K562 (cell line): ENCODE results near the gene TBX6. TPM values are rescaled to one million over a fixed set of nuclear protein-coding genes. Genes with fewer than 3 reads are reported as not detected.
"Not testable (repeated sequence)": the region's sequence is repeated elsewhere in the genome, so short reads cannot be mapped to it uniquely, and the experiment has no call there.

Source experiments
- ATAC-seq: fragments of 200-7000 bp; cut with Tn5 transposase; 3 replicates; pipeline ENCODE4 v1.9.1; 2020; ENCODE audit warnings: moderate library complexity
- BruUV-seq: library from RNA; stranded (reverse); fragments of 400-500 nt; replicated peaks from 2 replicates; lab custom pipeline; 2021; lab: Mats Ljungman, UMichigan
- CTCF ChIA-PET: fragments of 300-600 bp; formaldehyde crosslinking; extraction: SDS; loops from one replicate; lab custom pipeline; 2021; ENCODE audit warnings: low intra/inter-chr PET ratio; lab: Yijun Ruan, JAX
- POLR2A ChIA-PET: fragments of 300-600, 350-650 bp; sonication (Branson Sonifier 250); formaldehyde crosslinking; extraction: SDS; loops from one replicate; lab custom pipeline; 2021; ENCODE audit warnings: antibody characterized with exemption, inconsistent platforms; lab: Yijun Ruan, JAX
- DNase-seq, 4 experiments: peaks; one replicate each; pipeline versions ENCODE4 v3.0.0 to v3.0.0-alpha.2; 2011 to 2018; ENCODE audit warnings: low spot score in 3 of 4, mixed read lengths in 3 of 4; ENCODE audit errors: extremely low read depth in 1 of 4
- FAIRE-seq: peaks from 2 replicates; lab custom pipeline; 2011; peaks lifted over from hg19 to GRCh38; lab: Jason Lieb, UNC
- H2AFZ ChIP-seq: 2 replicates; pipeline ENCODE4 v1.6.0; 2011; ENCODE audit warnings: low read depth, low read length, control low read depth, inconsistent platforms
- H3K27ac ChIP-seq: fragments of 200-600 bp; 3 replicates; pipeline ENCODE4 v1.8.0; 2011; ENCODE audit warnings: low read depth, mild to moderate bottlenecking, control low read depth, inconsistent platforms, low read length, moderate library complexity, mixed read lengths; ENCODE audit errors: extremely low read depth
- H3K27me3 ChIP-seq, 2 experiments: fragments of 300-600 bp in 1 of 2; 2 replicates in 1 of 2; 3 replicates in 1 of 2; pipeline versions ENCODE4 v1.6.0 to v1.8.0; 2011; ENCODE audit warnings: inconsistent platforms in 2 of 2, low read length in 2 of 2, mild to moderate bottlenecking in 1 of 2, mixed read lengths in 1 of 2, moderate library complexity in 1 of 2; ENCODE audit not compliant: control insufficient read depth in 2 of 2, insufficient read depth in 2 of 2
- H3K36me3 ChIP-seq: fragments of 300-600 bp; 3 replicates; pipeline ENCODE4 v1.8.0; 2011; ENCODE audit warnings: mild to moderate bottlenecking, low read length, inconsistent platforms; ENCODE audit not compliant: control insufficient read depth, insufficient read depth
- H3K4me1 ChIP-seq, 2 experiments: fragments of 200-600 bp in 1 of 2; replicated peaks in 1 of 2; 2 replicates in 1 of 2; 3 replicates in 1 of 2; pipeline versions ENCODE4 v1.5.1 to v1.8.0; 2011; ENCODE audit warnings: inconsistent platforms in 2 of 2, low read length in 2 of 2, mild to moderate bottlenecking in 1 of 2, mixed read lengths in 1 of 2, moderate library complexity in 1 of 2; ENCODE audit not compliant: control insufficient read depth in 2 of 2, insufficient read depth in 2 of 2
- H3K4me2 ChIP-seq: 2 replicates; pipeline ENCODE4 v1.6.1; 2011; ENCODE audit warnings: low read length, control low read depth, inconsistent platforms, mixed read lengths; ENCODE audit not compliant: insufficient read depth
- H3K4me3 ChIP-seq: fragments of 200-600 bp; sonication (generic), shearing (Covaris generic); 2 replicates; pipeline ENCODE4 v1.5.1; 2016; ENCODE audit warnings: control low read depth, inconsistent platforms
- H3K79me2 ChIP-seq: fragments of 200-600 bp; 3 replicates; pipeline ENCODE4 v1.8.0; 2011; ENCODE audit warnings: low read length, inconsistent platforms; ENCODE audit not compliant: control insufficient read depth, insufficient read depth
- H3K9ac ChIP-seq, 2 experiments: 2 replicates each; pipeline versions ENCODE4 v1.6.0 to v1.6.1; 2011; ENCODE audit warnings: low read depth in 2 of 2, low read length in 2 of 2, control low read depth in 1 of 2, inconsistent platforms in 1 of 2, mild to moderate bottlenecking in 1 of 2, mixed read lengths in 1 of 2; ENCODE audit not compliant: insufficient read depth in 1 of 2
- H3K9me1 ChIP-seq: one replicate; pipeline ENCODE4 v1.6.0; 2011; ENCODE audit warnings: inconsistent platforms, mild to moderate bottlenecking, low read length, moderate library complexity; ENCODE audit not compliant: control insufficient read depth, insufficient read depth
- H3K9me3 ChIP-seq: replicated peaks from 2 replicates; pipeline ENCODE4 v1.5.1; 2011; ENCODE audit warnings: low read depth, low read length, inconsistent platforms; ENCODE audit not compliant: control insufficient read depth, insufficient read depth
- H4K20me1 ChIP-seq: replicated peaks from 2 replicates; pipeline ENCODE4 v1.6.1; 2011; ENCODE audit warnings: low read length, inconsistent platforms, mixed read lengths; ENCODE audit not compliant: control insufficient read depth, insufficient read depth
- CREB3L1 ChIP-seq: fragments of 450-650 bp; IDR thresholded peaks from 2 replicates; pipeline ENCODE4 v1.6.1; 2014; ENCODE audit warnings: low read depth, mild to moderate bottlenecking, moderate library complexity, borderline replicate concordance
- KLF1 ChIP-seq: fragments of 450-650 bp; IDR thresholded peaks from 2 replicates; pipeline ENCODE4 v1.6.1; 2016; ENCODE audit warnings: missing genetic modification characterization, missing compliant biosample characterization
- NCOA4 ChIP-seq: fragments of 450-650 bp; IDR thresholded peaks from 2 replicates; pipeline ENCODE4 v1.6.1; 2018; ENCODE audit warnings: mild to moderate bottlenecking; ENCODE audit not compliant: partially characterized antibody
- RBM22 ChIP-seq: fragments of 200-400 bp; formaldehyde crosslinking; IDR thresholded peaks from 2 replicates; pipeline ENCODE4 v1.6.1; 2018; ENCODE audit warnings: low read length, low read depth; ENCODE audit not compliant: poor library complexity, severe bottlenecking
- TCF7 ChIP-seq: sonication (generic); IDR thresholded peaks from 2 replicates; pipeline ENCODE4 v1.6.1; 2016; ENCODE audit warnings: antibody characterized with exemption, borderline replicate concordance
- ZBTB33 ChIP-seq: sonication (generic); formaldehyde crosslinking; IDR thresholded peaks from 2 replicates; pipeline ENCODE4 v1.8.1; 2023; ENCODE audit warnings: mild to moderate bottlenecking, missing genetic modification reagents
- ZNF121 ChIP-seq: sonication (generic); formaldehyde crosslinking; conservative IDR thresholded peaks from 2 replicates; pipeline ENCODE4 v1.8.0; 2022; ENCODE audit warnings: missing genetic modification reagents
- WGBS: fragments of 100-300 bp; shearing (Covaris generic); methylation state at CpG from one replicate; pipeline ENCODE4 v1.1.6; 2016; ENCODE audit warnings: low coverage, mixed read lengths; ENCODE audit not compliant: insufficient coverage; ENCODE audit errors: missing lambda C conversion rate; 5-methylcytosine and 5-hydroxymethylcytosine counted together
- in situ Hi-C: fragments of 300-500 bp; cut with MboI; formaldehyde crosslinking; loops from 4 replicates; pipeline ENCODE4 v1.15.0; 2018; ENCODE audit warnings: inconsistent platforms, mixed read lengths
- intact Hi-C: fragments of 100-400 bp; cut with micrococcal nuclease; formaldehyde crosslinking; loops from 2 replicates; pipeline ENCODE4 v1.14.2; 2022
- polyA plus RNA-seq, 8 experiments: library from polyadenylated mRNA; depleted of rRNA in 4 of 8; stranded (reverse) in 5 of 8; unstranded in 3 of 8; fragments of >200 nt; fragmentation: Nextera tagmentation in 2 of 8; fragmentation: Illumina TruSeq in 1 of 8; extraction: Ambion mirVana in 2 of 8; extraction: Trizol in 1 of 8; gene quantifications; 2 replicates each; pipeline versions ENCODE4 v1.2.1 to v1.2.3, GENCODE V29; 2011 to 2014; ENCODE audit warnings: inconsistent platforms in 1 of 8, missing spikeins in 1 of 8
- total RNA-seq, 7 experiments: library from RNA; depleted of rRNA in 6 of 7; stranded (reverse); fragments of >200 nt in 6 of 7; fragmentation: Illumina TruSeq in 2 of 7; extraction: Trizol in 2 of 7; gene quantifications; 2 replicates each; pipeline versions ENCODE4 v1.2.1 to v1.2.3, GENCODE V29; 2011 to 2021; ENCODE audit warnings: low replicate concordance in 1 of 7
- TF ChIP-seq, protein P1 (sequence below), 2 experiments: fragments of 450-650 bp; conservative IDR thresholded peaks; 2 replicates each; pipeline ENCODE4 v1.6.1; 2017; ENCODE audit warnings: mild to moderate bottlenecking in 2 of 2, moderate library complexity in 2 of 2

TBX6 gene
- total and polyA plus RNA-seq, 9 of the 15 experiments (the other 6 are each of a cell fraction or from before 2014, with no cell fraction given), result 0.07 to 0.58 (median 0.11) TPM; not detected in 2

GRCh38 chr16:30114833-30115232, 23.1 kb upstream of the TBX6 start:
- intact Hi-C loops, H3K4me2 ChIP-seq, BruUV-seq, H3K27ac ChIP-seq, CTCF ChIA-PET, H4K20me1 ChIP-seq, DNase-seq, ATAC-seq, H3K79me2 ChIP-seq, H3K9me3 ChIP-seq, H3K27me3 ChIP-seq, FAIRE-seq, H3K9ac ChIP-seq, in situ Hi-C loops, H3K9me1 ChIP-seq, H3K4me3 ChIP-seq, H2AFZ ChIP-seq: not testable (repeated sequence)
- Histone ChIP-seq H3K4me1 (peaks cover 13 to 31% of the 10 kb centered on the region in 2 experiments; a peak in 4 of 5 replicates), H3K36me3 (peaks cover 16% of the 10 kb centered on the region; the same call in 1 of the 3 replicates)
- POLR2A ChIA-PET, result interaction anchor here (0.6 to 1.5 kb wide), 4 partner anchors 9 to 62 kb away, joined by 3 read pairs; partner anchors contain the start of gene ALDOA
- 90% methylated on average over 6 of the region's 7 CpGs for WGBS
- peak; percentile 70 for TF ChIP-seq ZNF121 (CRISPR knock-in tag)

DNA sequence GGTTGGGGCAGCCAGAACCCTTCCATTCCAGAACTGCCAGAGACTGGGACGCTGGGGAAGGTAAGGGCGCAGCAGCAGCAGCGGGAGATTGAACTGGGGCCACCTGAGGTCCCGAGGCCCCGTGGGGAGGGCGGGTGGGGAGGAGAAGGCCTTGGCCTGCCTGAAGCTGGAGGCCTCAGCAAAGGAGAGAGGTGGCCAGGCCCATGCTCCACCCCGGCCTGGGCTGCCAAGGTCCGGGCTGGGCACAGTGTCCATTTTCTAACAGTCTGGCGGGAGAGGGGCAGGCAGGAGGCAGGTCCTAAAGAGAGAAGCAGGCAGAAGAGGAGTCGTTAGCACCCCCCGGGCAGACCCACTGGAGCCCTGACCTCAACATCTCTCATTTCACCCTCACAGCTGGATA, 22.7 kb upstream of the TBX6 start:
- Histone ChIP-seq H3K9me3 (no peaks in the 10 kb centered on the region), H4K20me1 (no peaks in the 10 kb centered on the region), H3K36me3 (peaks cover 16% of the 10 kb centered on the region; the same call in 1 of the 3 replicates), H3K79me2 (no peaks in the 10 kb centered on the region), H3K27ac (peak overlapping the region; percentile 60; the same call in 1 of the 3 replicates), H3K4me1 (peaks cover 13 to 31% of the 10 kb centered on the region in 2 experiments; a peak in 4 of 5 replicates), H3K9ac (peak overlapping the region in 1 of 2 experiments; percentile 40; a peak in 1 of 4 replicates), H2AFZ (no peak overlapping the region), H3K9me1 (peaks cover 6% of the 10 kb centered on the region), H3K4me2 (no peak overlapping the region), H3K4me3 (no peak overlapping the region), H3K27me3 (no peaks in the 10 kb centered on the region)
- BruUV-seq, result no TSS peak
- in situ Hi-C loops, result no loop called here
- no peak for FAIRE-seq
- ChIA-PET POLR2A (interaction anchor here (0.6 to 1.5 kb wide), 4 partner anchors 9 to 423 kb away, joined by 3 read pairs; partner anchors contain the start of gene ALDOA), CTCF (no interaction called here)
- ATAC-seq, result no peak
- 85% methylated on average over 9 of the region's 11 CpGs for WGBS
- no peak for DNase-seq
- intact Hi-C loops, result no loop called here
- TF ChIP-seq KLF1 (tag) (no peak), CREB3L1 (no peak), ZBTB33 (no peak), TCF7 (no peak), NCOA4 (no peak), RBM22 (no peak)
- TF ChIP-seq, protein P1, sequence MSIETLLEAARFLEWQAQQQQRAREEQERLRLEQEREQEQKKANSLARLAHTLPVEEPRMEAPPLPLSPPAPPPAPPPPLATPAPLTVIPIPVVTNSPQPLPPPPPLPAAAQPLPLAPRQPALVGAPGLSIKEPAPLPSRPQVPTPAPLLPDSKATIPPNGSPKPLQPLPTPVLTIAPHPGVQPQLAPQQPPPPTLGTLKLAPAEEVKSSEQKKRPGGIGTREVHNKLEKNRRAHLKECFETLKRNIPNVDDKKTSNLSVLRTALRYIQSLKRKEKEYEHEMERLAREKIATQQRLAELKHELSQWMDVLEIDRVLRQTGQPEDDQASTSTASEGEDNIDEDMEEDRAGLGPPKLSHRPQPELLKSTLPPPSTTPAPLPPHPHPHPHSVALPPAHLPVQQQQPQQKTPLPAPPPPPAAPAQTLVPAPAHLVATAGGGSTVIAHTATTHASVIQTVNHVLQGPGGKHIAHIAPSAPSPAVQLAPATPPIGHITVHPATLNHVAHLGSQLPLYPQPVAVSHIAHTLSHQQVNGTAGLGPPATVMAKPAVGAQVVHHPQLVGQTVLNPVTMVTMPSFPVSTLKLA (conservative IDR thresholded peaks at IDR 0.05), result no peak
